NCI-H524 (cell line): Measurements from ENCODE around the gene EFL1.
A peak's percentile ranks its signal among the peaks of the same experiment; 100 is the strongest.

Experiments used
- DNase-seq, 2 experiments: peaks; one replicate each; lab custom pipeline; 2025; lab: John Stamatoyannopoulos, UW

EFL1 gene

GRCh38 chr15:82124331-82125263, 137.9 kb downstream of the EFL1 start:
- DNase-seq: no peak

GRCh38 chr15:82122746-82123400, 139.7 kb downstream of the EFL1 start:
- DNase-seq: no peak

- no peak for DNase-seq
Measured at GRCh38 chr15:82118040-82118439, 144.5 kb downstream of the EFL1 start.

- DNase-seq: no peak
Measured at GRCh38 chr15:82117296-82117695, 145.2 kb downstream of the EFL1 start.

GRCh38 chr15:82114660-82115059, 147.9 kb downstream of the EFL1 start:
- DNase-seq: no peak

GRCh38 chr15:82113106-82113715, 149.3 kb downstream of the EFL1 start:
- DNase-seq: no peak

- DNase-seq: no peak
Measured at GRCh38 chr15:82111918-82112317, 150.6 kb downstream of the EFL1 start.

GRCh38 chr15:82110144-82110543, 152.4 kb downstream of the EFL1 start:
- no peak for DNase-seq

- peak; percentile 17 to 22 for DNase-seq
Measured at GRCh38 chr15:82108489-82109078, 153.9 kb downstream of the EFL1 start.

- no peak for DNase-seq
Measured at GRCh38 chr15:82106679-82107078, 155.9 kb downstream of the EFL1 start.

GRCh38 chr15:82105451-82106215, 156.9 kb downstream of the EFL1 start:
- DNase-seq: no peak

GRCh38 chr15:82103468-82103867, 159.1 kb downstream of the EFL1 start:
- peak in 1 of 2 experiments; percentile 34 for DNase-seq

GRCh38 chr15:82100111-82100929, 162.2 kb downstream of the EFL1 start:
- DNase-seq: peak; percentile 73 to 91

GRCh38 chr15:82098674-82099073, 163.9 kb downstream of the EFL1 start:
- no peak for DNase-seq

GRCh38 chr15:82095803-82096202, 166.7 kb downstream of the EFL1 start:
- no peak for DNase-seq

- DNase-seq: no peak
Measured at GRCh38 chr15:82093774-82094211, 168.7 kb downstream of the EFL1 start.

GRCh38 chr15:82093325-82093724, 169.2 kb downstream of the EFL1 start:
- DNase-seq: no peak

GRCh38 chr15:82091636-82092140, 170.8 kb downstream of the EFL1 start:
- no peak for DNase-seq

GRCh38 chr15:82086243-82086995, 176.1 kb downstream of the EFL1 start:
- DNase-seq: no peak
